Skin epidermis (tissue), 12 donors: ENCODE measurements around the gene CEP250.

Source experiments
- H3K27ac ChIP-seq, 21 experiments: fragments of 200-600 bp; sonication (generic) in 11 of 21; one replicate each; pipeline ENCODE4 v1.5.0; 2020; ENCODE audit warnings: mild to moderate bottlenecking in 3 of 21, inconsistent platforms in 2 of 21, moderate library complexity in 2 of 21
- H3K4me3 ChIP-seq, 7 experiments: fragments of 200-600 bp; sonication (generic) in 2 of 7; one replicate each; pipeline ENCODE4 v1.5.0; 2020; ENCODE audit warnings: inconsistent platforms in 2 of 7, mild to moderate bottlenecking in 2 of 7, moderate library complexity in 1 of 7

Gene CEP250

GRCh38 chr20:35479798-35480197 is 24.4 kb downstream of the CEP250 start:
- no peak overlapping the region for H3K27ac ChIP-seq
- H3K4me3 ChIP-seq, result no peak overlapping the region

DNA sequence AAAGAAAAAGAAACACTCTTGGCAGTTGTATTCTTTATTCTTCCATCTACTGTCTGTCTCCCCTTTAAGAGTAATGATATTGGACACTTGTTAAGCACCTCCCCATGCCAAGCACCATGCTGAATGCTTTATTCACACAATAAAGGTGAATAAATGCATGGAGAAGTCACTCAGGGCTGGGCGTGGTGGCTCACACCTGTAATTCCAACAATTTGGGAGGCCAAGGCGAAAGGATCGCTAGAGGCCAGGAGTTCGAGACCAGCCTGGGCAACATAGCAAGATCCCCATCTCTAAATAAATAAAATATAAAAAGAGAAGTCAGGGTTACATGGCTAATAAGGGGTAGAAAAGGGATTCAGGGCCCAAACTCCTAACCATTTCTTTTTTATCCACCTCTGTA is 32.1 kb downstream of the CEP250 start:
- Histone ChIP-seq H3K27ac (no peak overlapping the region), H3K4me3 (no peak overlapping the region)

GRCh38 chr20:35489717-35490116 is 34.3 kb downstream of the CEP250 start:
- peak overlapping the region in 2 of 21 experiments; percentile 69 to 89 for H3K27ac ChIP-seq
- no peak overlapping the region for H3K4me3 ChIP-seq

DNA sequence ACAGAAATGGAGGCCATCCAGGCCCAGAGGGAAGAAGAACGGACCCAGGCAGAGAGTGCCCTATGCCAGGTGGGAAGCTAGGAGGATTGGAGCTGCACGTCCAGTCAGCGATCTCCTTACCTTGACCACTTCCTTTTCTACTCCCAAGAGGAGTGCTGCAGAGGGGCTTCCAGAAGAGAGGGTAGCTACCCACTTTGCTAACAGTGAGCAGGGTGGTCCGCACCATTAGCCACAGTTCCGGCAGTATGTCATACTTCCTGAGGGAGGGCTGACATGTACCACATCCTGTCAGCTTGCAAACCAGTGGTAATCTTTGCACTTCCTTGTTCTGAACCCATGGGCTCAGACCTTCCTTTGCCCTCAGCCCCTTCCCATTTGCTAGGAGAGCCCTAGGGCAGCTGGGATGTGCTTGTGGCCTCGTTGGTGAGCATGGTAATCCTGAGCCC is 35.4 kb downstream of the CEP250 start:
- Histone ChIP-seq H3K27ac (peak overlapping the region in 17 of 21 experiments; percentile 7 to 89 (median 69)), H3K4me3 (peak overlapping the region; percentile 24 to 45 (median 37))

GRCh38 chr20:35491823-35492222 is 36.4 kb downstream of the CEP250 start:
- Histone ChIP-seq H3K27ac (peak overlapping the region in 2 of 21 experiments; percentile 77 to 89), H3K4me3 (peak overlapping the region in 2 of 7 experiments; percentile 31 to 45)

DNA sequence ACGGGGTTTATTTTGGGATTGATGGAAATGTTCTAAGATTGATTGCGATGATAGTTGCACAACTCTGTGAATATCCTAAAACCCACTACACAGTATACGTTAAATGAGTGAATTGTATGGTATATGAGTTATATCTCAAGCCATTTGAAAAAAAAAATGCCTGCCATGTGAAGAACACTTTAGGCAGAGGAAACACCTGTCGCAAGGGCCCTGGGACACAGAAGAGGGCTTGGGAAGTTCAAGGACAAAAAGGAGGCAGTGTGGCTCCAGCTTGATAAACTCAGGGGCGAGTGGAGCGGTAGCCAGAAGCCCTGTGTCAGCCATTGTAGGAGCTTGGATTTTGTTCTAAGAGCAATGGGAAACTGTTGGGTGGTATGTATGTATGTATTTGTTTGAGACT is 37.0 kb downstream of the CEP250 start:
- Histone ChIP-seq H3K27ac (no peak overlapping the region), H3K4me3 (no peak overlapping the region)

GRCh38 chr20:35496481-35496880 is 41.1 kb downstream of the CEP250 start:
- H3K4me3 ChIP-seq, result no peak overlapping the region
- no peak overlapping the region for H3K27ac ChIP-seq

GRCh38 chr20:35497320-35497719 is 41.9 kb downstream of the CEP250 start:
- H3K4me3 ChIP-seq, result no peak overlapping the region
- H3K27ac ChIP-seq, result peak overlapping the region in 1 of 21 experiments; percentile 18

DNA sequence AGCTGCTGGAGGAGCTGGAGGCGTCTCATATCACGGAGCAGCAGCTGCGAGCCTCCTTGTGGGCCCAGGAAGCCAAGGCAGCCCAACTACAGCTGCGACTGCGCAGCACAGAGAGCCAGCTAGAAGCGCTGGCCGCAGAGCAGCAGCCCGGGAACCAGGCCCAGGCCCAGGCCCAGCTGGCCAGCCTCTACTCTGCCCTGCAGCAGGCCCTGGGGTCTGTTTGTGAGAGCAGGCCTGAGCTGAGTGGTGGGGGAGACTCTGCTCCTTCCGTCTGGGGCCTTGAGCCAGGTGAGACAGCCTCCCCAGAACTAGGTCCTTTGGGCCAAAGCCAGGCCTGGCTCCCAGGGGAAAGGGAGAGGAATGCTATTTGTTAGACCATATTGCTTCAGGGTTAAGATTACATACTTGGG is 42.4 kb downstream of the CEP250 start:
- Histone ChIP-seq H3K27ac (peak overlapping the region in 1 of 21 experiments; percentile 18), H3K4me3 (no peak overlapping the region)

GRCh38 chr20:35499271-35499670 is 43.9 kb downstream of the CEP250 start:
- no peak overlapping the region for H3K27ac ChIP-seq
- no peak overlapping the region for H3K4me3 ChIP-seq

GRCh38 chr20:35502352-35502751 is 47.0 kb downstream of the CEP250 start:
- Histone ChIP-seq H3K4me3 (no peak overlapping the region), H3K27ac (no peak overlapping the region)

DNA sequence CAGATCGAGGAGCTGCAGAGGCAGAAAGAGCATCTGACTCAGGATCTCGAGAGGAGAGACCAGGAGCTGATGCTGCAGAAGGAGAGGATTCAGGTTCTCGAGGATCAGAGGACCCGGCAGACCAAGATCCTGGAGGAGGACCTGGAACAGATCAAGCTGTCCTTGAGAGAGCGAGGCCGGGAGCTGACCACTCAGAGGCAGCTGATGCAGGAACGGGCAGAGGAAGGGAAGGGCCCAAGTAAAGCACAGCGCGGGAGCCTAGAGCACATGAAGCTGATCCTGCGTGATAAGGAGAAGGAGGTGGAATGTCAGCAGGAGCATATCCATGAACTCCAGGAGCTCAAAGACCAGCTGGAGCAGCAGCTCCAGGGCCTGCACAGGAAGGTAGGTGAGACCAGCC is 47.9 kb downstream of the CEP250 start:
- no peak overlapping the region for H3K4me3 ChIP-seq
- no peak overlapping the region for H3K27ac ChIP-seq

DNA sequence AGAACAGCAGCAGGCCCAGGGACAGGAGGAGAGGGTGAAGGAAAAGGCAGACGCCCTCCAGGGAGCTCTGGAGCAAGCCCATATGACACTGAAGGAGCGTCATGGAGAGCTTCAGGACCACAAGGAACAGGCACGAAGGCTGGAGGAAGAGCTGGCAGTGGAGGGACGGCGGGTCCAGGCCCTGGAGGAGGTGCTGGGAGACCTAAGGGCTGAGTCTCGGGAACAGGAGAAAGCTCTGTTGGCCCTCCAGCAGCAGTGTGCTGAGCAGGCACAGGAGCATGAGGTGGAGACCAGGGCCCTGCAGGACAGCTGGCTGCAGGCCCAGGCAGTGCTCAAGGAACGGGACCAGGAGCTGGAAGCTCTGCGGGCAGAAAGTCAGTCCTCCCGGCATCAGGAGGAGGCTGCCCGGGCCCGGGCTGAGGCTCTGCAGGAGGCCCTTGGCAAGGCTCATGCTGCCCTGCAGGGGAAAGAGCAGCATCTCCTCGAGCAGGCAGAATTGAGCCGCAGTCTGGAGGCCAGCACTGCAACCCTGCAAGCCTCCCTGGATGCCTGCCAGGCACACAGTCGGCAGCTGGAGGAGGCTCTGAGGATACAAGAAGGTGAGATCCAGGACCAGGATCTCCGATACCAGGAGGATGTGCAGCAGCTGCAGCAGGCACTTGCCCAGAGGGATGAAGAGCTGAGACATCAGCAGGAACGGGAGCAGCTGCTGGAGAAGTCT is 48.6 kb downstream of the CEP250 start:
- H3K4me3 ChIP-seq, result no peak overlapping the region
- H3K27ac ChIP-seq, result no peak overlapping the region

DNA sequence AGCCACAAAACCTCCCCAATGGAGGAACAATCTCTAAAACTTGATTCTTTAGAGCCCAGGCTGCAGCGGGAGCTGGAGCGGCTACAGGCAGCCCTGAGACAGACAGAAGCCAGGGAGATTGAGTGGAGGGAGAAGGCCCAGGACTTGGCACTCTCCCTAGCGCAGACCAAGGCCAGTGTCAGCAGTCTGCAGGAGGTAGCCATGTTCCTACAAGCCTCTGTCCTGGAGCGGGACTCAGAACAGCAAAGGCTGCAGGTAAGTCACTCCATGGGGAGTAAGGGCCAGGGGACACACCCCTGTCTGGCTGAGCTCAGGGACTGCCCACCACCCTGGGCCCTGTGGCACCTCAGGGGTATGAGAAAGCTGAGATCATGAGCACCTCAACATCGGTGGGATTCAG is 49.4 kb downstream of the CEP250 start:
- H3K27ac ChIP-seq, result no peak overlapping the region
- no peak overlapping the region for H3K4me3 ChIP-seq

DNA sequence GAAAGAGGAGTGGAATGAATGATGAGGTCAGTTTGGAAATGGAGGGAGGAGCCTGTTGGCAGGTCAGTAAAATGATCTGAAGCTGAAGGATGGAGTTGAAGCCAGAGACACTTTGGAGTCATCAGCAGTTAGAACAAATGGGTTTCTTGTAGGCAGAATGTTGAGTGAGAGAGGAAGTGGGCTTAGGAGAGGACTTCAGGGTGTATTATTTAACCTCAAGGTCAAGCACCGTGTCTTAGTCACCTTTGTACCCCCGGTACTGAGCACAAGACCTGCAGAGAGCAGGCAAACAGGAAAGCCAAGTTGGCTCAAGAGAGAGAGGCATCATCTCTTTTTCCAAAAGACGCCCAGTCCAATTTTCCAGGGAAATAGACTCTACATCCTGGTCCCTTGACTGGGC is 50.8 kb downstream of the CEP250 start:
- Histone ChIP-seq H3K27ac (no peak overlapping the region), H3K4me3 (no peak overlapping the region)

DNA sequence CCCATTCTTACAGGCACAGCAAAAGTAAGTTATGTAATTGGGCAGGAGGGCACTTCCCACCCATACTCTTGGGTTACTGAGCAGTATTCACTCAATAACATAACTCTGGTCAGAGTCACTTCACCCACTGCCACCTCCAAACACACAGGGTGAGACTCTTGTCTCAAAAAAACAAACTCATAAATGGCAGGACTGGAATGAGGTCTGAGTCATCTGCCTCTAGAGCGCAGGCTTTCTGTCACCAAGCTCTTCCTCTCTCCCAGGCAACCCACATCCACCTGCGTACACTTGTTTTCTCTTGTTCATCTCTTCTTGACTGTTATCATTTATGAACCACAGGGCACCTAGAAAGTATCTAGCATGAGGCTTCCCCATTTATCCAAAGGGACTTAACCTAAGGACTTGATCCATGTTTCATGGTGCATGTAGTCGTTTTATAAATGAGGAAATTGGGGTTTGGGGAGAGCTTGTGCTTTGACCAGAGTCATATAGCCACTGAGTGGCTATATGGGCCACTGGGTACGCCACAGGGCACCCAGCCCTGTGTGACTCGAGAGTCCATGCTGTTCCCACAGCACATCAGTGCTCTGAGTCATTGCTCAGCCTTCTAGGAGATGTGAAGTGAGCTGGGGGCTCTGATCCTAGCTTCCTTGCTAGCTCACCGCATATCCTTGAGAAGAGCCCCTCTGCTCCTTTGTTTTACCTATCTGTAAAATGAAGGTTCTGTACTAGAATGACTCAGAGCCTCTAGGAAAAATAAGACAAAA is 51.7 kb downstream of the CEP250 start:
- Histone ChIP-seq H3K27ac (no peak overlapping the region), H3K4me3 (no peak overlapping the region)

GRCh38 chr20:35508493-35509218 is 53.3 kb downstream of the CEP250 start:
- H3K27ac ChIP-seq, result no peak overlapping the region
- no peak overlapping the region for H3K4me3 ChIP-seq

- no peak overlapping the region for H3K27ac ChIP-seq
Observed at GRCh38 chr20:35510951-35511735, 55.7 kb downstream of the CEP250 start.

DNA sequence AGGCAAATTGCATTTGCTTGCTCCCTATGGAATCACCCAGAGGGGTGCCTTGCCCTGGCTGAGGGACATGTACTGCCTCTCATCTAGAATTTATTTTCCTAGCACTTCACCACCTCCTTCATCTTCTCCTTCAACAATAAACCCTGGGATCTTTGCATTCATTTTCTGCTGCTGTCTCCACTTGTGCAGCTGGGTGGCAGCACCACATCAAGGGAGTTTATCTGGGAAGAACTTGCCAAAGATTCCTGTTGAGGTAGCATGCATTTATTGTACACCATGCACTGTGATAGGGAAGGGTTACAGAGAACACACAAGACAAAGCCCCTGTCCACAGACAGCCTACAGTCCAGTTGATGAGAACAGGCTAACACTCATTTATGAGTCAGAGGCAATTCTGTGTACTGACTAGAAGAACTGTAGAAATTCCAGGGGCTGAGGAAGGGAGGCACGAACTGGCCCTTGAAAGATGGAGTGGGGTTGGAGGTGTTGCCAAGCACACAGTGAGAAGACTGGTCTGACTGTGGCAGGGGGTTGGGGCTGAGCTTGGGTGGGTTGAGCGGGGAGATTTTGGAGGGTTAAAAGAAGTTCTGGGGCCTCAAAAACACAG is 56.5 kb downstream of the CEP250 start:
- no peak overlapping the region for H3K4me3 ChIP-seq
- H3K27ac ChIP-seq, result no peak overlapping the region

More at GRCh38 chr20:35510951-35511735, 55.7 kb downstream of the CEP250 start:
- no peak overlapping the region for H3K4me3 ChIP-seq
